K562 (cell line): ENCODE data around the gene AP1G2. TPM values are rescaled to one million over a fixed set of nuclear protein-coding genes. Genes with fewer than 3 reads are reported as not detected.

Experiments used
- ATAC-seq: fragments of 200-7000 bp; cut with Tn5 transposase; 3 replicates; pipeline ENCODE4 v1.9.1; 2020; ENCODE audit warnings: moderate library complexity
- BruUV-seq: library from RNA; stranded (reverse); fragments of 400-500 nt; replicated peaks from 2 replicates; lab custom pipeline; 2021; lab: Mats Ljungman, UMichigan
- CTCF ChIA-PET: fragments of 300-600 bp; formaldehyde crosslinking; extraction: SDS; loops from one replicate; lab custom pipeline; 2021; ENCODE audit warnings: low intra/inter-chr PET ratio; lab: Yijun Ruan, JAX
- POLR2A ChIA-PET: fragments of 300-600, 350-650 bp; sonication (Branson Sonifier 250); formaldehyde crosslinking; extraction: SDS; loops from one replicate; lab custom pipeline; 2021; ENCODE audit warnings: antibody characterized with exemption, inconsistent platforms; lab: Yijun Ruan, JAX
- DNase-seq, 4 experiments: peaks; one replicate each; pipeline versions ENCODE4 v3.0.0 to v3.0.0-alpha.2; 2011 to 2018; ENCODE audit warnings: low spot score in 3 of 4, mixed read lengths in 3 of 4; ENCODE audit errors: extremely low read depth in 1 of 4
- FAIRE-seq: peaks from 2 replicates; lab custom pipeline; 2011; peaks lifted over from hg19 to GRCh38; lab: Jason Lieb, UNC
- H2AFZ ChIP-seq: 2 replicates; pipeline ENCODE4 v1.6.0; 2011; ENCODE audit warnings: low read depth, low read length, control low read depth, inconsistent platforms
- H3K27ac ChIP-seq: fragments of 200-600 bp; 3 replicates; pipeline ENCODE4 v1.8.0; 2011; ENCODE audit warnings: low read depth, mild to moderate bottlenecking, control low read depth, inconsistent platforms, low read length, moderate library complexity, mixed read lengths; ENCODE audit errors: extremely low read depth
- H3K27me3 ChIP-seq, 2 experiments: fragments of 300-600 bp in 1 of 2; 2 replicates in 1 of 2; 3 replicates in 1 of 2; pipeline versions ENCODE4 v1.6.0 to v1.8.0; 2011; ENCODE audit warnings: inconsistent platforms in 2 of 2, low read length in 2 of 2, mild to moderate bottlenecking in 1 of 2, mixed read lengths in 1 of 2, moderate library complexity in 1 of 2; ENCODE audit not compliant: control insufficient read depth in 2 of 2, insufficient read depth in 2 of 2
- H3K36me3 ChIP-seq: fragments of 300-600 bp; 3 replicates; pipeline ENCODE4 v1.8.0; 2011; ENCODE audit warnings: mild to moderate bottlenecking, low read length, inconsistent platforms; ENCODE audit not compliant: control insufficient read depth, insufficient read depth
- H3K4me1 ChIP-seq, 2 experiments: fragments of 200-600 bp in 1 of 2; replicated peaks in 1 of 2; 2 replicates in 1 of 2; 3 replicates in 1 of 2; pipeline versions ENCODE4 v1.5.1 to v1.8.0; 2011; ENCODE audit warnings: inconsistent platforms in 2 of 2, low read length in 2 of 2, mild to moderate bottlenecking in 1 of 2, mixed read lengths in 1 of 2, moderate library complexity in 1 of 2; ENCODE audit not compliant: control insufficient read depth in 2 of 2, insufficient read depth in 2 of 2
- H3K4me2 ChIP-seq: 2 replicates; pipeline ENCODE4 v1.6.1; 2011; ENCODE audit warnings: low read length, control low read depth, inconsistent platforms, mixed read lengths; ENCODE audit not compliant: insufficient read depth
- H3K4me3 ChIP-seq: fragments of 200-600 bp; sonication (generic), shearing (Covaris generic); 2 replicates; pipeline ENCODE4 v1.5.1; 2016; ENCODE audit warnings: control low read depth, inconsistent platforms
- H3K79me2 ChIP-seq: fragments of 200-600 bp; 3 replicates; pipeline ENCODE4 v1.8.0; 2011; ENCODE audit warnings: low read length, inconsistent platforms; ENCODE audit not compliant: control insufficient read depth, insufficient read depth
- H3K9ac ChIP-seq, 2 experiments: 2 replicates each; pipeline versions ENCODE4 v1.6.0 to v1.6.1; 2011; ENCODE audit warnings: low read depth in 2 of 2, low read length in 2 of 2, control low read depth in 1 of 2, inconsistent platforms in 1 of 2, mild to moderate bottlenecking in 1 of 2, mixed read lengths in 1 of 2; ENCODE audit not compliant: insufficient read depth in 1 of 2
- H3K9me1 ChIP-seq: one replicate; pipeline ENCODE4 v1.6.0; 2011; ENCODE audit warnings: inconsistent platforms, mild to moderate bottlenecking, low read length, moderate library complexity; ENCODE audit not compliant: control insufficient read depth, insufficient read depth
- H3K9me3 ChIP-seq: replicated peaks from 2 replicates; pipeline ENCODE4 v1.5.1; 2011; ENCODE audit warnings: low read depth, low read length, inconsistent platforms; ENCODE audit not compliant: control insufficient read depth, insufficient read depth
- H4K20me1 ChIP-seq: replicated peaks from 2 replicates; pipeline ENCODE4 v1.6.1; 2011; ENCODE audit warnings: low read length, inconsistent platforms, mixed read lengths; ENCODE audit not compliant: control insufficient read depth, insufficient read depth
- ETV6 ChIP-seq, 3 experiments: fragments of 150-350 bp in 1 of 3; sonication (generic) in 1 of 3; formaldehyde crosslinking in 1 of 3; IDR thresholded peaks; 2 replicates each; pipeline versions ENCODE4 v1.6.1 to v1.8.0; 2014 to 2022; ENCODE audit warnings: borderline replicate concordance in 2 of 3, low read depth in 2 of 3, antibody characterized with exemption in 1 of 3, low read length in 1 of 3, mild to moderate bottlenecking in 1 of 3, missing genetic modification reagents in 1 of 3
- HMG20B ChIP-seq: fragments of 250-450 bp; sonication (Bioruptor Pico); IDR thresholded peaks from 2 replicates; pipeline ENCODE4 v1.5.0; 2021; ENCODE audit warnings: mild to moderate bottlenecking
- MEIS2 ChIP-seq: fragments of 450-650 bp; IDR thresholded peaks from 2 replicates; pipeline ENCODE4 v1.6.1; 2014; ENCODE audit warnings: mild to moderate bottlenecking; ENCODE audit not compliant: partially characterized antibody
- NFE2 ChIP-seq: IDR thresholded peaks from 2 replicates; pipeline ENCODE4 v1.6.1; 2014; ENCODE audit warnings: antibody characterized with exemption, low read depth
- ZNF79 ChIP-seq: fragments of 250-450 bp; sonication (Bioruptor Pico); IDR thresholded peaks from 2 replicates; pipeline ENCODE4 v1.4.0; 2020; ENCODE audit warnings: low read depth, mild to moderate bottlenecking, moderate library complexity
- WGBS: fragments of 100-300 bp; shearing (Covaris generic); methylation state at CpG from one replicate; pipeline ENCODE4 v1.1.6; 2016; ENCODE audit warnings: low coverage, mixed read lengths; ENCODE audit not compliant: insufficient coverage; ENCODE audit errors: missing lambda C conversion rate; 5-methylcytosine and 5-hydroxymethylcytosine counted together
- in situ Hi-C: fragments of 300-500 bp; cut with MboI; formaldehyde crosslinking; loops from 4 replicates; pipeline ENCODE4 v1.15.0; 2018; ENCODE audit warnings: inconsistent platforms, mixed read lengths
- intact Hi-C: fragments of 100-400 bp; cut with micrococcal nuclease; formaldehyde crosslinking; loops from 2 replicates; pipeline ENCODE4 v1.14.2; 2022
- polyA plus RNA-seq, 8 experiments: library from polyadenylated mRNA; depleted of rRNA in 4 of 8; stranded (reverse) in 5 of 8; unstranded in 3 of 8; fragments of >200 nt; fragmentation: Nextera tagmentation in 2 of 8; fragmentation: Illumina TruSeq in 1 of 8; extraction: Ambion mirVana in 2 of 8; extraction: Trizol in 1 of 8; gene quantifications; 2 replicates each; pipeline versions ENCODE4 v1.2.1 to v1.2.3, GENCODE V29; 2011 to 2014; ENCODE audit warnings: inconsistent platforms in 1 of 8, missing spikeins in 1 of 8
- total RNA-seq, 7 experiments: library from RNA; depleted of rRNA in 6 of 7; stranded (reverse); fragments of >200 nt in 6 of 7; fragmentation: Illumina TruSeq in 2 of 7; extraction: Trizol in 2 of 7; gene quantifications; 2 replicates each; pipeline versions ENCODE4 v1.2.1 to v1.2.3, GENCODE V29; 2011 to 2021; ENCODE audit warnings: low replicate concordance in 1 of 7
- TF ChIP-seq, protein P1 (sequence below): sonication (generic); formaldehyde crosslinking; IDR thresholded peaks from 2 replicates; pipeline ENCODE4 v1.8.0; 2022; ENCODE audit warnings: missing genetic modification reagents, mild to moderate bottlenecking, borderline replicate concordance

The AP1G2 gene
- total and polyA plus RNA-seq, 9 of the 15 experiments (the other 6 are each of a cell fraction or from before 2014, with no cell fraction given): 19.1 to 83.5 (median 33.3) TPM

DNA sequence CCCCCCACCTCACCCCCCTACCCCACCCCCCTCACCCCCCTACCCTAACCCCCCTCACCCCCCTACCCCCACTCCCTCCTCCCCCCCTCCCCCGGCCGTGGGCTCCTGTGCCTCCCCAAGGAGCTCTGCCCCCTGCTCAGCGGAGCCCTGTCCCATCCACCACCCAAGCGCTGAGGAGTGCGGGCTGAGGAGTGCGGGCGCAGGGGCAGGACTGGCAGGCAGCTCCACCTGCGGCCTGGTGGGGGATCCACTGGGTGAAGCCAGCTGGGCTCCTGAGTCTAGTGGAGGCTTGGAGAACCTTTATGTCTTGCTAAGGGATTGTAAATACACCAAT, 13.3 kb upstream of the AP1G2 start:
- Histone ChIP-seq H3K9me1 (no peaks in the 10 kb centered on the region), H3K9me3 (no peaks in the 10 kb centered on the region), H3K4me3 (no peak overlapping the region), H3K4me1 (peaks cover 0 to 7% of the 10 kb centered on the region in 2 experiments; a peak in 3 of 5 replicates)
- in situ Hi-C loops: no loop called here
- TF ChIP-seq MEIS2 (no peak), ZNF79 (CRISPR knock-in tag) (no peak), ETV6 (IDR thresholded peaks at IDR 0.05; ENCODE audit: borderline replicate concordance in 1 of 2, low read depth in 2 of 2, low read length in 1 of 2) (no peak), ETV6 (CRISPR knock-in tag; IDR thresholded peaks at IDR 0.05; ENCODE audit: borderline replicate concordance) (no peak), NFE2 (no peak), HMG20B (CRISPR knock-in tag) (no peak)
- TF ChIP-seq, protein P1, sequence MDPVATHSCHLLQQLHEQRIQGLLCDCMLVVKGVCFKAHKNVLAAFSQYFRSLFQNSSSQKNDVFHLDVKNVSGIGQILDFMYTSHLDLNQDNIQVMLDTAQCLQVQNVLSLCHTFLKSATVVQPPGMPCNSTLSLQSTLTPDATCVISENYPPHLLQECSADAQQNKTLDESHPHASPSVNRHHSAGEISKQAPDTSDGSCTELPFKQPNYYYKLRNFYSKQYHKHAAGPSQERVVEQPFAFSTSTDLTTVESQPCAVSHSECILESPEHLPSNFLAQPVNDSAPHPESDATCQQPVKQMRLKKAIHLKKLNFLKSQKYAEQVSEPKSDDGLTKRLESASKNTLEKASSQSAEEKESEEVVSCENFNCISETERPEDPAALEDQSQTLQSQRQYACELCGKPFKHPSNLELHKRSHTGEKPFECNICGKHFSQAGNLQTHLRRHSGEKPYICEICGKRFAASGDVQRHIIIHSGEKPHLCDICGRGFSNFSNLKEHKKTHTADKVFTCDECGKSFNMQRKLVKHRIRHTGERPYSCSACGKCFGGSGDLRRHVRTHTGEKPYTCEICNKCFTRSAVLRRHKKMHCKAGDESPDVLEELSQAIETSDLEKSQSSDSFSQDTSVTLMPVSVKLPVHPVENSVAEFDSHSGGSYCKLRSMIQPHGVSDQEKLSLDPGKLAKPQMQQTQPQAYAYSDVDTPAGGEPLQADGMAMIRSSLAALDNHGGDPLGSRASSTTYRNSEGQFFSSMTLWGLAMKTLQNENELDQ: no peak
- TF ChIP-seq, all 486 proteins: peak for 0
- CTCF ChIA-PET: no interaction called here
- no peak for DNase-seq
- no peak for FAIRE-seq
- BruUV-seq: no TSS peak
- Histone ChIP-seq H4K20me1 (no peaks in the 10 kb centered on the region), H3K9ac (no peak overlapping the region), H3K79me2 (no peaks in the 10 kb centered on the region), H3K27me3 (no peaks in the 10 kb centered on the region), H3K36me3 (no peaks in the 10 kb centered on the region), H3K4me2 (no peak overlapping the region), H2AFZ (no peak overlapping the region), H3K27ac (no peak overlapping the region)
- no peak for ATAC-seq
- 80% methylated on average over 1 of the region's 8 CpGs for WGBS
- intact Hi-C loops: loop anchor here (10.0 kb wide), 1 partner anchor 134 kb away; no protein-coding TSS in a partner anchor
- POLR2A ChIA-PET: interaction anchor here (0.7 kb wide), 1 partner anchor 512 kb away, joined by 3 read pairs; no protein-coding TSS in a partner anchor
